ENCODE results near the gene TP53BP2. TPM values are rescaled to one million over a fixed set of nuclear protein-coding genes. Genes with fewer than 3 reads are reported as not detected.

TP53BP2 gene
- total and polyA plus RNA-seq, 8 donors: 51.8 to 58.6 (median 55.9) TPM

GRCh38 chr1:223885614-223886013 is 39.9 kb upstream of the TP53BP2 start:
- H3K4me3 ChIP-seq: no peak overlapping the region
- intact Hi-C loops (cut with DNase I): no loop called here
- ATAC-seq (no peak), DNase-seq (no peak)
- no peak for TF ChIP-seq CTCF (IDR thresholded peaks at IDR 0.05)
- H3K36me3 ChIP-seq: no peaks in the 10 kb centered on the region
- no peaks in the 10 kb centered on the region for H3K4me1 ChIP-seq
- H3K27me3 ChIP-seq: no peaks in the 10 kb centered on the region
- no peak overlapping the region for H3K27ac ChIP-seq
- H3K9me3 ChIP-seq: no peaks in the 10 kb centered on the region

DNA sequence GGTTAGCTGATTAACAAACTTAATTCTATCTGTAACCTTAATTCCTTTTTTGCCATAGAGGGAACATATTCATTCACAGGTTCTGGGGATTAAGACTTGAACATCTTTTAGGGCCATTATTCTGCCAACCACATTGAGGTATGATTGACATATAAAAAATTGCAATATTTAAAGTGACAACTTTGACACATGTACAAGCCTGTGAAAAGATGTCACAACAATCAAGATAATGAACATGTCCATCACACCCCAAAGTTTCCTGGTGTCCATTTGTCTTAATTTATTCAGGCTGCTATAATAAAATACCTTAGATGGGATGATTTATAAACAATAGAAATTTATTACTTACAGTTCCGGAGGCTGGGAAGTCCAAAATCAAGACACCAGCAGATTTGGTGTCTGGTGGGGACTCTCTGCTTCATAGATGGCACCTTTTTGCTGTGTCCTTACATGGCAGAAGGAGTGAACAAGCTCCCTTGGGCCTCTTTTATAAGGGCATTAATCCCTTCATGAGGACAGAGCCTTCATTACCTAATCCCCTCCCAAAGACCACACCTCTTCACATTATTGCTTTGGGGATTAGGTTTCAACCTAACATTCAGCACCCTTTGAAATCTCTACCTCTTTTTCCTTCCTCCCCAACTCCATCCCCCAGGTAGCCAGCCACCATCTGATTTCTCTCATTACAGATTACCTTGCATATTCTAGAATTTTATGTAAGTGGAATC is 33.0 kb upstream of the TP53BP2 start:
- intact Hi-C loops (cut with DNase I): no loop called here
- DNase-seq (no peak), ATAC-seq (no peak)
- Histone ChIP-seq H3K27ac (no peak overlapping the region), H3K27me3 (no peaks in the 10 kb centered on the region), H3K36me3 (no peaks in the 10 kb centered on the region), H3K4me3 (no peak overlapping the region), H3K9me3 (no peaks in the 10 kb centered on the region), H3K4me1 (no peaks in the 10 kb centered on the region)
- TF ChIP-seq CTCF (IDR thresholded peaks at IDR 0.05): no peak

DNA sequence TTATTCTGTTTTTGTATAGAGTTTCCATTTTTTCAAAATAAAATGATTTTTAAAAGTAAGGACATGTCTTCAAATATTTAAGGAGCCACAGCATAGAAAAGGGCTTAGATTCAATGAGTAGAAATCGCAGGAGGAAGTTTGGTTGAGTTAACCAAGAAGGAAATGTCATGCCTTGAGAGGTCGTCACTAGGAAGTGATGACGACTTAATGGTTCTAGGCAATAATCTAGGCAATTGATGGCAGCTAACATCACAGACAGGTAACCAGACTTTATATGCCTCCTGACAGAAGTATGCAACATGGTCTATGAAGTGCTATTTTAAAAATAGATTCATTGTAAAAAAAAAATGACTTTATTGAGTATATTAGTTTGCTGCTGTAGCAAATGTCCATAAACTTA is 32.1 kb upstream of the TP53BP2 start:
- Histone ChIP-seq H3K27ac (no peak overlapping the region), H3K9me3 (no peaks in the 10 kb centered on the region), H3K36me3 (no peaks in the 10 kb centered on the region), H3K4me1 (no peaks in the 10 kb centered on the region), H3K27me3 (no peaks in the 10 kb centered on the region), H3K4me3 (no peak overlapping the region)
- intact Hi-C loops (cut with DNase I): no loop called here
- ATAC-seq (no peak), DNase-seq (no peak)
- TF ChIP-seq CTCF (IDR thresholded peaks at IDR 0.05): no peak

DNA sequence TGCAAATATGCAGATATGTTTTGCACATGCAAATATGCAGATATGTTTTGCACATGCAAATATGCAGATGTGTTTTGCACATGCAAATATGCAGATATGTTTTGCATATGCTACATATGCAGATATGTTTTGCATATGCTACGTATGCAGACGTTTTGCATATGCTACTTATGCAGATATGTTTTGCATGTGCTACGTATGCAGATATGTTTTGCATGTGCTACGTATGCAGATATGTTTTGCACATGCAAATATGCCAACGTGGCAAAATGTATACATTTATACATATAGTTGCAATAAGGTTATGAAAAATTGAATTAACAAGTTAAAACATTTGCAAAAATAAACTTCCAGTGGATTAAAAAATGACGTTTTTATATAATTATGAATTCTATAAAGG is 30.8 kb upstream of the TP53BP2 start:
- Histone ChIP-seq H3K4me1 (peaks cover 0 to under 1% of the 10 kb centered on the region in 2 donors), H3K27ac (no peak overlapping the region), H3K9me3 (no peaks in the 10 kb centered on the region), H3K4me3 (no peak overlapping the region), H3K27me3 (no peaks in the 10 kb centered on the region), H3K36me3 (no peaks in the 10 kb centered on the region)
- TF ChIP-seq CTCF (IDR thresholded peaks at IDR 0.05): no peak
- ATAC-seq (no peak), DNase-seq (no peak)
- intact Hi-C loops (cut with DNase I): no loop called here

DNA sequence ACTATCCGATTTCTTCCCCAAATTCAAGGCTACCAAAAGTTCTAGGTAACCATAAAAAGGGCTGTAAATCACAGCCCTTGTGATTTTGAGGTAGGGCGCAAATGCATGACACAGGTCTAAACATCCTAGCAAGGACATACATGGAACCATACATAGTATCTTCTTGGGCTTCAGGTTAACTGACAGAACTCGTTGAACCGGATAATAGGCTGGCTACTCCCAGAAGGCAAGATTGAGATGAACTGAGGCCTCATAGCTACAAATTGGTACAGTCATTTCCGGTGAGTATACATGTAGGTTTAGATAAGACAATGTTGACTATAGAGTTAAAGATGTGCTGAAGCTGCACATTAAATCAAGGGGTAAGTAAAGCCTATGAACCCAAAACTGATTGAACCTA is 27.3 kb upstream of the TP53BP2 start:
- no peak for ATAC-seq
- Histone ChIP-seq H3K9me3 (no peaks in the 10 kb centered on the region), H3K4me1 (peaks cover 0 to 7% of the 10 kb centered on the region in 2 donors), H3K4me3 (no peak overlapping the region), H3K36me3 (no peaks in the 10 kb centered on the region), H3K27me3 (no peaks in the 10 kb centered on the region), H3K27ac (no peak overlapping the region)
- DNase-seq: no peak
- no peak for TF ChIP-seq CTCF (IDR thresholded peaks at IDR 0.05)
- intact Hi-C loops (cut with DNase I): no loop called here
